GM19240 (cell line): ENCODE measurements around the gene PTOV1.

Experiments
- DNase-seq: peaks from one replicate; pipeline ENCODE4 v3.0.0; 2011; ENCODE audit warnings: low spot score; ENCODE audit not compliant: insufficient read length

Gene PTOV1

GRCh38 chr19:49888510-49888824 lies 37.5 kb downstream of the PTOV1 start:
- no peak for DNase-seq

- no peak for DNase-seq
Measured at GRCh38 chr19:49889038-49889686, 38.2 kb downstream of the PTOV1 start.

GRCh38 chr19:49889687-49890348 lies 38.9 kb downstream of the PTOV1 start:
- DNase-seq = no peak

- DNase-seq = no peak
Measured at GRCh38 chr19:49890349-49891311, 39.7 kb downstream of the PTOV1 start.

GRCh38 chr19:49891393-49891792 lies 40.4 kb downstream of the PTOV1 start:
- no peak for DNase-seq

GRCh38 chr19:49892716-49893115 lies 41.8 kb downstream of the PTOV1 start:
- DNase-seq = no peak

GRCh38 chr19:49894011-49894664 lies 43.2 kb downstream of the PTOV1 start:
- no peak for DNase-seq

GRCh38 chr19:49894879-49895565 lies 44.1 kb downstream of the PTOV1 start:
- peak; percentile 67 for DNase-seq

GRCh38 chr19:49895566-49896297 lies 44.8 kb downstream of the PTOV1 start:
- no peak for DNase-seq

- peak; percentile 83 for DNase-seq
Measured at GRCh38 chr19:49896863-49897621, 46.1 kb downstream of the PTOV1 start, which contains the start of gene IL4I1. IL4I1 (minus strand) TSS chr19:49896887; CDS start chr19:49896160, 727 bp downstream.

- DNase-seq = no peak
Measured at GRCh38 chr19:49904136-49904535, 53.2 kb downstream of the PTOV1 start.

- DNase-seq = no peak
Measured at GRCh38 chr19:49906879-49907564, 56.1 kb downstream of the PTOV1 start.

- DNase-seq = no peak
Measured at GRCh38 chr19:49907745-49908446, 56.9 kb downstream of the PTOV1 start.

GRCh38 chr19:49908480-49909420 lies 57.8 kb downstream of the PTOV1 start:
- no peak for DNase-seq

GRCh38 chr19:49910179-49910578 lies 59.2 kb downstream of the PTOV1 start:
- no peak for DNase-seq
